ENCODE measurements around the gene FBLN2.

DNA sequence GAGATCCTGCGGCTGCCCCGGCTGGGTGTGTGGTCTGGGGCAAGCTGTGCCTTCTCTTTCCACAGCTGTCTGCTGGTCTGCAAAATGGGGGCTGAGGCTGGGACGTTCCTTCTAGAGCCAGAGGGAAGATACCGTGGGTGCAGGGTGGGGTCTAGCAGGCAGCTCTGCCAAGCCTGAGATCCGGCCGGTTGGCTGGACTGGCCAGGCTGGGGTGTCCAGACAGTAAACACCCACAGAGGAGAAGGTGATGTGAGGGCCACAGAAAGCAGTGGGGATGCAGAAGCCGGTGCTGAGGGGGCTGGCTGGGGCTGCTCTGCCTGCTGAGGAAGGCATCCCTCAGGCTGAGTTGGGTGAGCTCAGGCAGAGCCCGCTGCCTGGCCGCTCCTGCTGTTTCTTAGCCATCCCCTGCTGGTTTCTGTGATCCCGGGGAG is 46.1 kb downstream of the FBLN2 start:
- no peak for TF ChIP-seq CEBPB (IDR thresholded peaks at IDR 0.05)
- no peak for TF ChIP-seq TCF12 (IDR thresholded peaks at IDR 0.05; ENCODE audit: low read depth)
- no peak for TF ChIP-seq CREB1 (IDR thresholded peaks at IDR 0.05; ENCODE audit: low read depth)
- TF ChIP-seq TAF1 (IDR thresholded peaks at IDR 0.05; ENCODE audit: low read depth): no peak
